ENCODE data around the gene SERPINB10.

Gene SERPINB10

DNA sequence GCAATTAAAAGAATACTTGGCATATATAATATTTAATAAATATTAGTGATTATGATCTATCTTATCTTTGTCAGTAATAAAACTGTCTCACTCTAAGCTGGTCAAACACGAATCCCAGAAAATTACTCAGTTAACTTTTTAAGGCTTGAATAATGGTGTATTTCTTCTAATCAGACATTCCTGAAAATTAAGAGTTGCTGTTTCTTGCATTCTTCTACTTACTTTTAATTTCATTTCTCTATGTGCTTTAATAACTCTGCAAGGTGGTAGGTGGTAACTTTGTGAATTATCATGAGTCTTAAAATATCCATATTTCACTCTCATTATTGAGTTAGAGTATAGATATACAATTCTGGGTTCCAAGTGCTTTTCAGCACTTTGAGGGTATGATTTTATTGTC, 3.1 kb upstream of the SERPINB10 start:
- DNase-seq: no peak
- H3K9me3 Mint-ChIP-seq: peaks cover 12% of the 10 kb centered on the region
- peaks cover 30% of the 10 kb centered on the region for H3K4me1 Mint-ChIP-seq

GRCh38 chr18:63905361-63905760, 2.4 kb upstream of the SERPINB10 start:
- peaks cover 10% of the 10 kb centered on the region for H3K9me3 Mint-ChIP-seq

More for the DNA sequence above, 3.1 kb upstream of the SERPINB10 start:
- no peak overlapping the region for H3K4me3 Mint-ChIP-seq
- H3K36me3 Mint-ChIP-seq (ENCODE audit: low read depth): no peaks in the 10 kb centered on the region
- no peak overlapping the region for H3K27ac Mint-ChIP-seq
- H3K27me3 Mint-ChIP-seq (ENCODE audit: low read depth, poor library complexity): peaks cover 3% of the 10 kb centered on the region
- TF ChIP-seq, protein P1, sequence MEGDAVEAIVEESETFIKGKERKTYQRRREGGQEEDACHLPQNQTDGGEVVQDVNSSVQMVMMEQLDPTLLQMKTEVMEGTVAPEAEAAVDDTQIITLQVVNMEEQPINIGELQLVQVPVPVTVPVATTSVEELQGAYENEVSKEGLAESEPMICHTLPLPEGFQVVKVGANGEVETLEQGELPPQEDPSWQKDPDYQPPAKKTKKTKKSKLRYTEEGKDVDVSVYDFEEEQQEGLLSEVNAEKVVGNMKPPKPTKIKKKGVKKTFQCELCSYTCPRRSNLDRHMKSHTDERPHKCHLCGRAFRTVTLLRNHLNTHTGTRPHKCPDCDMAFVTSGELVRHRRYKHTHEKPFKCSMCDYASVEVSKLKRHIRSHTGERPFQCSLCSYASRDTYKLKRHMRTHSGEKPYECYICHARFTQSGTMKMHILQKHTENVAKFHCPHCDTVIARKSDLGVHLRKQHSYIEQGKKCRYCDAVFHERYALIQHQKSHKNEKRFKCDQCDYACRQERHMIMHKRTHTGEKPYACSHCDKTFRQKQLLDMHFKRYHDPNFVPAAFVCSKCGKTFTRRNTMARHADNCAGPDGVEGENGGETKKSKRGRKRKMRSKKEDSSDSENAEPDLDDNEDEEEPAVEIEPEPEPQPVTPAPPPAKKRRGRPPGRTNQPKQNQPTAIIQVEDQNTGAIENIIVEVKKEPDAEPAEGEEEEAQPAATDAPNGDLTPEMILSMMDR (IDR thresholded peaks at IDR 0.05): no peak

GRCh38 chr18:63906056-63906455, 1.7 kb upstream of the SERPINB10 start:
- DNase-seq: no peak
- Mint-ChIP-seq H3K4me1 (peaks cover 30% of the 10 kb centered on the region), H3K4me3 (no peak overlapping the region), H3K27ac (no peak overlapping the region), H3K9me3 (peaks cover 9% of the 10 kb centered on the region), H3K27me3 (ENCODE audit: low read depth, poor library complexity) (peaks cover 3% of the 10 kb centered on the region), H3K36me3 (ENCODE audit: low read depth) (no peaks in the 10 kb centered on the region)
- TF ChIP-seq, protein P1 (IDR thresholded peaks at IDR 0.05): no peak

More at GRCh38 chr18:63905361-63905760, 2.4 kb upstream of the SERPINB10 start:
- TF ChIP-seq, protein P1 (IDR thresholded peaks at IDR 0.05): no peak
- peaks cover 30% of the 10 kb centered on the region for H3K4me1 Mint-ChIP-seq
- H3K4me3 Mint-ChIP-seq: no peak overlapping the region
- DNase-seq: no peak
- no peaks in the 10 kb centered on the region for H3K36me3 Mint-ChIP-seq (ENCODE audit: low read depth)
- H3K27ac Mint-ChIP-seq: no peak overlapping the region
- peaks cover 3% of the 10 kb centered on the region for H3K27me3 Mint-ChIP-seq (ENCODE audit: low read depth, poor library complexity)

- H3K27ac Mint-ChIP-seq: no peak overlapping the region
- H3K9me3 Mint-ChIP-seq: peaks cover 9% of the 10 kb centered on the region
- TF ChIP-seq, protein P1 (IDR thresholded peaks at IDR 0.05): no peak
- peaks cover 3% of the 10 kb centered on the region for H3K27me3 Mint-ChIP-seq (ENCODE audit: low read depth, poor library complexity)
- no peak for DNase-seq
- peaks cover 29% of the 10 kb centered on the region for H3K4me1 Mint-ChIP-seq
- no peaks in the 10 kb centered on the region for H3K36me3 Mint-ChIP-seq (ENCODE audit: low read depth)
- no peak overlapping the region for H3K4me3 Mint-ChIP-seq
These were observed 1.1 kb downstream of the SERPINB10 start for GRCh38 chr18:63908858-63909257.

GRCh38 chr18:63909870-63910269, 2.1 kb downstream of the SERPINB10 start:
- Mint-ChIP-seq H3K4me1 (peaks cover 25% of the 10 kb centered on the region), H3K27ac (no peak overlapping the region), H3K27me3 (ENCODE audit: low read depth, poor library complexity) (peaks cover 3% of the 10 kb centered on the region), H3K36me3 (ENCODE audit: low read depth) (no peaks in the 10 kb centered on the region), H3K4me3 (no peak overlapping the region), H3K9me3 (peaks cover 9% of the 10 kb centered on the region)
- TF ChIP-seq, protein P1 (IDR thresholded peaks at IDR 0.05): no peak
- no peak for DNase-seq

DNA sequence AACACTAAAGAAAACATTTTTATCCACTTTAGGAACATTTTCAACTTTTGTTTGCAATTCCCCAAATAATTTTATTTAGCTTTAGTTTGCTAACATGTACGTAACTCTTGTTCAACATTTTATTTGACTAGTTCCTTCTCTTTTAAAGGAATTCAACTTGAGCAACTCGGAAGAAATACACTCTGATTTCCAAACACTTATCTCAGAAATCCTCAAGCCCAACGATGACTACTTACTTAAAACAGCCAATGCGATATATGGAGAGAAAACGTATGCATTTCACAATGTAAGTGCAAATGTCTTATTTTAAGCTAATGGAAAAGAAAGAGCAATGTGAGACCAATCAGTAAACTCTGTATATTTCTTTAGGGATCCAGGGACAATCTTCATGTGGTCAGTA, 10.1 kb downstream of the SERPINB10 start:
- Mint-ChIP-seq H3K36me3 (ENCODE audit: low read depth) (no peaks in the 10 kb centered on the region), H3K4me3 (no peak overlapping the region), H3K27ac (no peak overlapping the region), H3K4me1 (no peaks in the 10 kb centered on the region), H3K9me3 (no peaks in the 10 kb centered on the region), H3K27me3 (ENCODE audit: low read depth, poor library complexity) (peaks cover 7% of the 10 kb centered on the region)
- DNase-seq: no peak
- TF ChIP-seq, protein P1 (IDR thresholded peaks at IDR 0.05): no peak
